Thoracic aorta (tissue), 2 donors: ENCODE measurements around the gene B9D2. TPM values are rescaled to one million over a fixed set of nuclear protein-coding genes. Genes with fewer than 3 reads are reported as not detected.
"Not testable (repeated sequence)": the region's sequence is repeated elsewhere in the genome, so short reads cannot be mapped to it uniquely, and the experiment has no call there.

ENCODE experiments used
- ATAC-seq: fragments of 150-250 bp; one replicate; pipeline ENCODE4 v1.8.0; 2017; ENCODE audit warnings: low read depth; ENCODE audit not compliant: insufficient number of reproducible peaks, low FRiP score
- DNase-seq: peaks from one replicate; pipeline ENCODE4 v3.0.0-alpha.2; 2020; ENCODE audit warnings: low spot score
- H3K27ac ChIP-seq, 2 donors: fragments of 200-600 bp; sonication (generic); 1 replicate in 1 of 2; 2 replicates in 1 of 2; pipeline ENCODE4 v1.5.1; 2016; ENCODE audit warnings: mild to moderate bottlenecking in 2 of 2, moderate library complexity in 2 of 2
- H3K27me3 ChIP-seq: fragments of 200-600 bp; sonication (generic); replicated peaks from 2 replicates; pipeline ENCODE4 v1.6.0; 2016; ENCODE audit warnings: mild to moderate bottlenecking; ENCODE audit not compliant: insufficient read depth
- H3K36me3 ChIP-seq: fragments of 200-600 bp; sonication (generic); one replicate; pipeline ENCODE4 v1.5.1; 2016
- H3K4me1 ChIP-seq, 2 donors: fragments of 200-600 bp; sonication (generic); 1 replicate in 1 of 2; 2 replicates in 1 of 2; pipeline versions ENCODE4 v1.5.1 to v1.6.0; 2016; ENCODE audit warnings: low read depth in 2 of 2, mild to moderate bottlenecking in 1 of 2; ENCODE audit not compliant: control insufficient read depth in 1 of 2
- H3K4me3 ChIP-seq: fragments of 200-600 bp; sonication (generic); 2 replicates; pipeline ENCODE4 v1.5.1; 2016; ENCODE audit warnings: mild to moderate bottlenecking
- H3K9me3 ChIP-seq: fragments of 200-600 bp; sonication (generic); 2 replicates; pipeline ENCODE4 v1.5.1; 2016
- CTCF ChIP-seq: fragments of 200-600 bp; sonication (generic); IDR thresholded peaks from one replicate; pipeline ENCODE4 v1.5.1; 2019; ENCODE audit warnings: antibody characterized with exemption
- total RNA-seq, 2 donors: library from RNA; depleted of rRNA; stranded (reverse); fragments of >200 nt; gene quantifications; one replicate each; pipeline versions ENCODE4 v1.1.0 to v1.2.3, GENCODE V29; 2016

Gene B9D2
- total RNA-seq, 2 donors from 2014 or later, result 1.2 to 4.0 TPM

GRCh38 chr19:41376241-41376997 lies 12.5 kb upstream of the B9D2 start, which contains the start of gene TMEM91:
TSS of gene TMEM91 (plus strand) at chr19:41376533. CDS start at chr19:41378310, 1,777 bp downstream.
- H3K4me3 ChIP-seq, result peak within 1 kb of the TSS; percentile 88
- H3K27me3 ChIP-seq, result no peaks in the 10 kb centered on the region
- ATAC-seq, result no peak
- no peak for DNase-seq
- no peaks in the 10 kb centered on the region for H3K36me3 ChIP-seq
- H3K9me3 ChIP-seq, result no peaks in the 10 kb centered on the region
- H3K4me1 ChIP-seq, result peaks cover 19 to 22% of the 10 kb centered on the region in 2 donors
- peak within 1 kb of the TSS; percentile 75 to 77 for H3K27ac ChIP-seq
- TF ChIP-seq CTCF, result no peak

GRCh38 chr19:41373993-41374392 lies 10.0 kb upstream of the B9D2 start:
- H3K27ac ChIP-seq, result peak overlapping the region in 1 of 2 donors; percentile 30
- H3K27me3 ChIP-seq, result no peaks in the 10 kb centered on the region
- H3K9me3 ChIP-seq, result no peaks in the 10 kb centered on the region
- H3K4me3 ChIP-seq, result peak overlapping the region; percentile 25
- peak; percentile 55 for DNase-seq
- peaks cover 19 to 22% of the 10 kb centered on the region in 2 donors for H3K4me1 ChIP-seq
- no peaks in the 10 kb centered on the region for H3K36me3 ChIP-seq
- TF ChIP-seq CTCF, result no peak
- ATAC-seq, result no peak

GRCh38 chr19:41372501-41372900 lies 8.6 kb upstream of the B9D2 start:
- no peak for TF ChIP-seq CTCF
- H3K27me3 ChIP-seq, result no peaks in the 10 kb centered on the region
- no peak overlapping the region for H3K4me3 ChIP-seq
- H3K36me3 ChIP-seq, result no peaks in the 10 kb centered on the region
- no peaks in the 10 kb centered on the region for H3K9me3 ChIP-seq
- peaks cover 26 to 33% of the 10 kb centered on the region in 2 donors for H3K4me1 ChIP-seq
- H3K27ac ChIP-seq, result no peak overlapping the region
- DNase-seq, result no peak
- no peak for ATAC-seq

GRCh38 chr19:41371541-41371940 lies 7.6 kb upstream of the B9D2 start:
- no peak for DNase-seq
- TF ChIP-seq CTCF, result no peak
- no peaks in the 10 kb centered on the region for H3K36me3 ChIP-seq
- no peaks in the 10 kb centered on the region for H3K9me3 ChIP-seq
- no peak overlapping the region for H3K4me3 ChIP-seq
- no peaks in the 10 kb centered on the region for H3K27me3 ChIP-seq
- H3K27ac ChIP-seq, result no peak overlapping the region
- H3K4me1 ChIP-seq, result peaks cover 27 to 34% of the 10 kb centered on the region in 2 donors
- ATAC-seq, result no peak

- H3K27me3 ChIP-seq, H3K4me3 ChIP-seq, H3K9me3 ChIP-seq, ATAC-seq, DNase-seq, H3K27ac ChIP-seq, H3K36me3 ChIP-seq: not testable (repeated sequence)
- peaks cover 27 to 31% of the 10 kb centered on the region in 2 donors for H3K4me1 ChIP-seq
These were observed 7.2 kb upstream of the B9D2 start for GRCh38 chr19:41371119-41371518.
